CD4-positive, alpha-beta T cell treated with Interleukin-17A for 4 hours (primary cell): ENCODE data around the gene RBFOX1.

Experiments
- DNase-seq: peaks from one replicate; pipeline ENCODE4 v3.0.0-alpha.2; 2020; ENCODE audit warnings: mixed read lengths

RBFOX1 gene

DNA sequence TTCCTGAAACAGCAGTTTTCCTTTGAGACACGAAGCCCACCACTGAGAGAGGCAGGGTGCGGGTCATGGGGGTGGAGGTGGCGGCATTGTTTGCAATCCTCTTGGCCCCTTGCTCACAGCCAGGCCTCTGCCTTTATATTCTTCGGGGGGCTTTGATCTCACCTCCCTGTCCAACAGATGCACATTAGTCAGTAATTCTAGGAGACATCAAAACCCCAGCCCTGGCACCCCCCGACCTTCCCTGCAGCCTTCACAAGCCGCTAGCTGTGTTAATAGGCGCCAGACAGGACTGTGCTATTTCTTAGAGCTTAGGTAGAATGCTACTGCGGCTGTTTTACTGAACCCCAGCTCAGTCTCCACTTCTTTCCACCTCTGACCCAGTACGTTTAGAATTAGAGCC, 212.6 kb downstream of the RBFOX1 start:
- DNase-seq: no peak

DNA sequence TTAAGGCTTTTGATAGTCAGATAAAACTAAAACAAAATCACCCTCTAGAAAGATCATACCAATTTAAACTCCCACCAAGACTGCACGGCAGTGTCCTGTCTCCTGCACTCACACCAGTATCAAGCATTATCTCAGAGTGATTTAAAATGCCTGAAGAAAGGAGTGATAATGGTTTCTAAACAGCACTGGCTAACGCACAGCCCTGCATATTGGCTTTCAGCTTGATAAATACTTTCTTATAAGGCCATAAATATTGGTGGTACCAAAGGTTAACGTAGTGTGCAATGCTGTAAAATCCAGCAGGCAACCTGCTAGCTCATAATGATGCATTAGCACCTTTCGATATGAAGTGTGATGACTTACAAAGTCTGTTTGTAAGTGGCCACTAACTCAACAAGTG, 214.3 kb downstream of the RBFOX1 start:
- DNase-seq: no peak

DNA sequence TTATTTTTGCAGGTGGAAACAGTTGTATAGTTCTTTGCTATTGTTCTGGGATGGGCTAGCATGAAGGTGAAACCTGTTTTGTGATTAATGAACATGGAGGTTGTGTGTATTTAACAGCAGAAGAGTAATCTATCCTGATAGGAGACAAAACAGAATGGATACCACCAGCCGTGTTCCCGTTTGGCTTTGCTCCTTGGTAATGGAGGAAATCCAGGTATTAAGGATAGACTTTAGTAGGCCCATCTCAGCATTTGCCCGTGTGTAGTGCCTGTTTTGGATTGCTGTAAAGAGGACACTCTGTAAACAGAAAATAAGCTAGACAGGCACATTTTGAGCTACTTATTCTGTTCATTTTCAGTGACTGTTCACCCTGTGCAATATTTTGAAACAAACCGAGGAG, 215.1 kb downstream of the RBFOX1 start:
- no peak for DNase-seq

DNA sequence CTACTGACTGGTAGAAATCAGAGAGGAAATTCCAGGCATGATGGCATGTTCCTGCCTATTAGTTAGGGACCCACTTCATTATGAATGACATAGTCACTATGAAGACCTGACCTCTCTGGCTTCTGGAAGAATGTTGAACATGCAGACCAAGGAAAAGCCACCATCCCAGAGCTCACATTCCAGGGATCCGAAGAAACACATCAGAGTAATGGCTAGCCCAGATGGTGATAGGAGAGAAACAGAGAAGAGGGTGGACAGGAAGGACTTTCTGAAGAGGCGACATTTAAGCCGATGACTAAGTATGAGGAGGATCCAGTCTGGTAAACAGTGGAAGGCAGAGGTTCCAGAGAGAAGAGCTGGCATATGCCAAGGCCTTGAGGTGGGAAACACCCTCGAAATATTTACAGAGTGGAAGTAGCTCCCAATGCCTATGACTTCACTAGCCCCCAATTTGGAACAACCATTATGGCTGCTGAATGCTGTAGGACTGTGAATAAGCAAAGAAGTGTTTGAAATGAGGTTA, 216.2 kb downstream of the RBFOX1 start:
- DNase-seq: no peak

DNA sequence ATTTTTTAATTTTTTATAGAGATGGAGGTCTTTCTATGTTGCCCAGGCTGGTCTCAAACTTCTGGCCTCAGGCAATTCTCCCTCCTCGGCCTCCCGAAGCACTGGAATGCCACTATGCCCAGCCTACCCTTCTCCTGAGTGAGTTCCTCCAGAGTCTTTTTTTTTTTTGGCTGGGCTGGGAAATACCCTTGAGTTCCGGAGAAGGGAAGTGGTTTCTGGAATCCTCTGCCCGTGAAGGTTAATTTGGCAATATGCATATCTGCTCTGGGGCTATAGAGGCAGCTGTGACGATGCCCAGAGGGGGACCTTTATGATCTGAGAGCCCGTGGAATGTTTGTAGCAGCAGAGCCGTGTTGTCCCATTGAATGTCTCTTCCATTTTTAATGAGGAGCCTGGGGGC, 217.5 kb downstream of the RBFOX1 start:
- no peak for DNase-seq

DNA sequence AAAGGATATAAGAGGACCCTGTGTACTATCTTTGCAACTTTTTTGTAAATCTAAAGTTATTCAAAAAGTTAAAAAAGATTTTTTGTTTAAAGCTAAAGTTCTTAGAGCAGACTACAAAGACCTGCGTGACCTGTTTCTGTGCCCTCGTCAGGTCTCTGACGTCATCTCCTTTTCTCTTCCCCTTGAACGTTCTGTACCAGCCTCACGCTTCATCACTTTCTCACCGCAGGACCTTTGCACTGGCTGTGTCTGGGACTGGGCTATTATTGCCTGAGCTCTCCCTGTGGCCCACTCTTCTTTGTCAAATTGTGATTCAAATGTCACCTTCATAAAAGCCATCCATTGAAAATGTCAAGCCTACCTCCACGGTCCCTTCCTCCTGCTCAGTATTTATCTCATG, 222.8 kb downstream of the RBFOX1 start:
- no peak for DNase-seq

DNA sequence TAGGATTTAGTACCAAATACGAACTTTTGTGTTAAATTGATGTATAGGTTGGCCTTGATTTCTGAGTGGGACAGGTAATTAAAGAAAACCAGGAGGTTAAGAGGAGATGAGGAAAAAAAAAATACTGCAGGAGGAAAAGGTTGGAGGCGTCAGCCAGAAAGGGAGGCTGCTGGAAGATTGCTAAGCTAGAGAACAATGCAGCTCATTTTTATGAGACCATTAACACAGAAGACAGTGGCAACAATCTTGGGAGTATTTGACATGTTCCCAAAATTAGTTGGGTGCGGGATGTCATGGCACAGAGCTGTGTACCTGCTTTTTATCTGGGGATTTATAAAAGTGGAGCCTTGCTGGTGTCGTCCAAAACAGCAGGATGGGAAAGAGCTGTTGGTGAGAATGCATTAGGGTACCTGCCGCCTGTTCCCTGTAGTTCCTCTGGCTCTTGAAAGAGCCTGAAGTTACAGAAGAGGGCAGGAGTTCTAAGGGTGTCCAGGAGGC, 229.3 kb downstream of the RBFOX1 start:
- DNase-seq: no peak

DNA sequence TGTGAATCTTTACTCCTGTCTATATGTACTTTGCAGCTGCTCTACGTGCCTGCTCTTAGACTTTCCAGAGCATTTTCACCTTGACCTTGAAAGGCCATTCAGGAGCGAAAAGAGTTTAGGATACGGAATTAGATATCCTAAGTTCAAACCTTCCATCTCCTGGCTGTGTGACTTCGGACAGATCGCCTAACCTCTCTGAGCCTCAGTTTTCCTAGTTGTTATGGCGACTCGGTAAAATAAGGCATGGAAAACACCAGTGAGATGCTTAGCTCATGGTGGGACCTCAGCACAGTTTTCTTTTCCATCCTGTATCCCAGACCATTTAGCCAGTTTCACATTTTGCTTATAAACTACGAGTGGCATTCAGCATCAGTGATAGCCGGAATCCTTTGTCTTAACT, 233.7 kb downstream of the RBFOX1 start:
- no peak for DNase-seq

DNA sequence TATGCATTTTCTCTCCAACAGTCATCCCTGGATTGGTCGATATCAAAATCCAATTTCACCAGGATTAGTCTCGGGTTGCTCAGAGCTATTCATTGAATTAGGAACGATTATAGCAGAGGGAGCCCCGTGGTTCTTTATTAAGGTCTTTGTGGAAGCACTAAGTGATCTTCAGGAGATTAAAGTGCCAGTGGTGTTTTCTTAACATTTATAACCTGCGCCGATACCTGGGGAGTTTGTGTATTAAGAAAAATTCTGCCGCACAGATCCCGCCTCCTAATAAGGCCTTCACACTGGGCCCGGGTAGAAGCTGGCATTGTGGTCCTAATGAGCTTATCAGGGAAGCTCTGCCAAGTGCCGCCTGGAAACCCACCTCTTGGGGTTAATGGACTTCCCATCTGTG, 238.7 kb downstream of the RBFOX1 start:
- no peak for DNase-seq

DNA sequence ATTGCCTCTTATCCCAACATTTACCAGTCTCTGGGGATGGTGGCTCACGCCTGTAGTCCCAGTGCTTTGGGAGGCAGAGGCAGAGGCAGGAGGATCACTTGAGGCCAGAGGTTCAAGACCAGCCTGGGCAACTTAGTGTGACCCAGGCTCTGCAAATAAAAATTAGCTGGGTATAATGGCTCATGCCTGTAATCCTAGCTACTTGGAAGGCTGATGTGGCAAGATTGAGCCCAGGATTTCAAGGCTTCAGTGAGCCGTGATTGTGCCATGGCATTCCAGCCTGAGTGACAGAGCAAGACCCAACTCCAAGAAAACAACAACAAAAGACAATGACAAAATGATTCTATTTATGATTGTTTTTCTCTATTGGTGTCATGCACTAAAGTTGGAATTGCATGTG, 244.9 kb downstream of the RBFOX1 start:
- DNase-seq: no peak

DNA sequence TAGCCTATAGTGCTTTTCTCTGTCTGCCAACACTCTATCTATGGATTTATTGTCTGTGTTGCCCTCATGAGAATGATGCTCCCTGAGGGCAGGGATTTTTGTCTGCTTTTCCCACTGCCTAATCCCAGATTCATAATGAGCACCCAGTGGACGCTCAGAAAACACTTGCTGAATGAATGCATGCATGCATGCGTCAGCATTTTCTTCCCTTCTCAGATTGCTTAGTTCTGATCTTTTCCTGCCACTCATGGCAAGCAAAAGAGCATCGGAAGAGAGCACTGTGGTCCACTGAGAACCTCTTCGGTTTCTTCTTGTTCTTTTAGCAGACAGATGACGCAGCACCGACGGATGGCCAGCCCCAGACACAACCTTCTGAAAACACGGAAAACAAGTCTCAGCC, 246.8 kb downstream of the RBFOX1 start:
- DNase-seq: no peak

DNA sequence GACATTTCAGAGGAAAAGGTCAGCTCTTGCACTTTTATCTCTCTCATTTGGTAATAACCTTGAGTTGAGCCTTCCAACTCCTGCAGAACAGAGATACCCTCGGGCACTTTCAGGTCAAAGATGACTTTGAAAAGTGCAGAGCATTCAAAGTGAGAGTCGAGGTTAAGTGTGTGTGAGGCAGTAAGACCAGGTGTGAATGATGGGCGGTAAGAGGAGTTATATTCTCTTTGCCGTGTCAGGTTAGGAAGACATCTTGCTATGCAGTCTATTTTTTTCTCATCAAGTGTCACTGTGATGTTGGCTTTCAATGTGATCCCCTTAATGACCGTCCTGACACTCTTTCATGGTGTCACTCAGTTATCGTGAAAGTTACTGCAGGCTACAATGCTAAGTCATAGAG, 248.5 kb downstream of the RBFOX1 start:
- DNase-seq: no peak

DNA sequence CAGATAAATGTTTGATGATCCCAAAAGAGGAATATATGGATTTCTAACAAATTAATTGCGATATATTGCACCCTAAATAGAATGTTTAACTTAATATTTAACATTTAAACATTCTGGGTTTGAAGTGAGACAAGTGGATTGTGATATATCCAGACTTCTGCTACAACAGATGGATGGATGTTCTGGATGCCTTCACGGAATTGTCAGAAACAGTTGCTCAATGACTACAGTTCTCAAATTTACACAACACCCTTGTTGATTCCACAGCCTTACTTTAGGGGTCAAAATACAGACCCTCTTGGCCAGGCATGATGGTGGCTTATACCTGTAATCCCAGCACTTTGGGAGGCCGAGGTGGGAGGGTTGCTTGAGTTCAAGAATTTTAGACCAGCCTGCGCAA, 250.8 kb downstream of the RBFOX1 start:
- no peak for DNase-seq

DNA sequence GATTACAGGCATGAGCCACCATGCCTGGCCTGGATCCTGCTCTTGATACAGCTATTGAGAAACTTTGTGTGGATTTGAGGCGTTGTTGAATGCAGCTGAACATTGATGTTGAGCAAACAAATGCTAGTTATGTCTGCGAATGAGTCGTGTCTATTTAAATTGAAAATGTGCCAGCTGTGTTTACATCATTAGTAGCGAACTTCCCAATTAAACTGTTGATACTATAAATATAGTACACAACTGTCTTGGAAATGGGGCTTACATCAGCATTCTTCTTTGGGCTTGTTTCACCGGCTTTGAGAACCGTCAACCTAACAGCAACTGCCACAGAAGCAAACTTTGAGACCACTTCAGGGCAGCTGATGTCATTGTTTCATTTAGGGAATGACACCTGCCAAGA, 251.9 kb downstream of the RBFOX1 start:
- no peak for DNase-seq

DNA sequence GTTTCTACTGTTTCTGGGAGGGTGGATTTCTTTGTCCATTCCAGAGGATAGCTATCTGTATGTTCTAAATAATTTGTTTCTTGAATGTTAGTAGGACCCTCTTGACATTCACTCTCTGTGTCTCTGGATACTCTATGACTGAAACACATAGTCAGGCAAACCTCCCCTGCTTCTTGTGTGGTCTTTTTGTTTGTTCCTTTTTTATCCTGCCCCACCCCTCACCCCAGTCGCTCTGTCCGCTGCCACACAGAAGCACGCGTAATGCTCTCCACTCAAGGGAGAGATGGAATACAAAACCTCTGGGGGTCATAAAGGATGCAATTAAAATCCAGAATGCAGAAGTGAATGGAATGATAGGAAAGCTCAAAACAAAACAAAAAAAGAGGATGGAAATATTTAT, 253.1 kb downstream of the RBFOX1 start:
- no peak for DNase-seq

DNA sequence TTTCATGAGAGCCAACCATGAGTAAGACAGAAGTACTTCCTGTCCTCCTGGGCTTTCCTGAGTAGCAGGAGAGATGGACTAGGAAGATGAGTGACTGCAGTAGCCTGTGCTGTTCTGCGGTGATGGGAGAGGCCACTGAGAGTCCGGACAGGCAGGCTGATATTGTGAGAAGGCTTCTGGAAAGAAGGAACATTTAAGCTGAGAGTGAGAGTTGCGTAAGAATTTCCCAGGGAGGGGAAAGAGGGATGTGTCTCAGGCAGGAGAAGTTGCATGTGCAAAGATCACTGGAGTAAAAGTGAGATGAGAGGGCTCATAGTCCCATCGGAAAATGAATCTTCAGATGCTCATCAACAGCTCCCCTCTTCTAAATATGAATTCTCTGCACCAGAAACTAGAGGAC, 258.3 kb downstream of the RBFOX1 start:
- DNase-seq: no peak

DNA sequence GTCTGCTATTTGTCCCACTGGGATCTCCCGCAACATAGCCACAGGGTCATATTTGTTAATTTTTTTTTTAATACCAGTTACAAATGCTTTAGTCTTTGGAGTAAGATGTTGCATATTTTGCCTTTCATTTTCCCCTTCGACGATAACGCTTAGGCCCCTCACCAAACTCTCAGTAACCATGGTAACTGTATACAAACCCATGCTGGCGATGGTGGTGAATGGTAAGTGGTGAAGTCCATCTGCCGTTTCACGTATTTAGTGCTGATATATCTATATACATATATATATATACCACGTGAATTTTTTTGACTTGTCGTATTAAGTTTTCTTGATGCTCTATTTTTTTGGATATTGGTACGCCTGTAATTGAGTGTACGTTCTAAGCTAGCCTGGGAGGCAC, 263.7 kb downstream of the RBFOX1 start:
- no peak for DNase-seq

DNA sequence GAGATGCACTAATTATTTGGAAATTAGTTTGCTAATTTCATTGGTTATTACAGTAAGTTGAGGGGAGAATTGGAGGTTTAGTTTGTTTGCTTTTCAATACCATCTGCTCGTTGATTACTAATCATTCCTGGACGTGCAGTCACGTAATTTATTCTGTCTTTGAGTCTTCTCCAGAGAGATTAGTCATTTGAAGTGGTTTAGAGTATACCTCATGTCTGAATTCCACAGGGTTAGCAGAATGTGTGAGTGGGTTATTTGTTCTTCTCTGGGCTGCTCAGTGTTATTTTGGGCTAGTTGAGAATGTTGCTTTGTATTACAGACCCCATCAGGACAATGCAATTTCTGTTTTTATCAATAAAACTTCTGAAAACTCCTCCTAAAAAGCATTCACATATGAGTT, 265.0 kb downstream of the RBFOX1 start:
- no peak for DNase-seq

DNA sequence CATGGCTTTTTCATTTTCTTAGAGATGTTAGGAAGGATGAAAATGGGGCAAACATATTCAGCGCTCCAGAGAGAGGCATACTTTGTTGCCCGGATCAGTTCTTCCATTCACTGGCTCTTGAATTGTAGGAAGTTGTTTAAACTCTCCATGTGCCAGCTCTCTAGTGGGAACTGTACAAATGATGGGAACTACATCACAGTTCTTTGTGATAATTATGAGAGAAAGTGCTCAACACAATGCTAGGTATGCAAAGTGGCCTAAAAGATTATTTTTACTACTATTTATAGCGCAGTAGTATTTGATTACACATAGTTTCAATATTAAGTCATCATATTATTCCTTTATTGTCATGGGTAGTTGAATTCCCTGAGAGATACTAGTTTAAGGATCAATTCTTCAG, 268.5 kb downstream of the RBFOX1 start:
- DNase-seq: no peak

DNA sequence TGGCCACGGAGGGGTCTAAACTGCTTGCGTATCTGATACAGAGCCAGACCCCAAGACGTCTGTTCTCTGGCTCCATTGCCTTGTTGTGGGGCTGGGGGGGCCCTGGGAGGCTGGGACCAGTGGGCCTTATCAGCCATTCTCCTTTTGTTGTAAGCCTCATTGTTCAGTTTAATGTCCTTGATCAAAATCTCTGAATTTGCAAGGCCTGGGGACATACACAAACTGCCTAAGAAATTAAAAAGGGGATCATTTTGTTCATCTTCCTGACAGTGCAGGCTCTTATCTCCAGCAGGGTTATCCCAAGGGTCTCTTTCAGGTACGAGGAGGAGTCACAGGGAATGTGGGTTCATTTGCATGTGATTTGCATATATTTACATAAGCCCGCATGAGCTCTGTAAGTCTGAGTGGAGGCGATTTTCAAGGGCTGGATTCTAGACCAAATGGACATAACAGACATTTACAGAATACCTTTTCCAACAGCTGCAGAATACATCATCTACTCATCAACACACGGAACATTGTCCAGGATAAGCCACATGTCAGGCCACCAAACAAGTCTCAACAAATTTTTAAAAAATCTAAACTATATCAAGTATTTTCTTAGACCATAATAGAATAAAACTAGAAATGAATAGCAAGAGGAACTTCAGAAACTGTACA, 269.8 kb downstream of the RBFOX1 start:
- DNase-seq: no peak

DNA sequence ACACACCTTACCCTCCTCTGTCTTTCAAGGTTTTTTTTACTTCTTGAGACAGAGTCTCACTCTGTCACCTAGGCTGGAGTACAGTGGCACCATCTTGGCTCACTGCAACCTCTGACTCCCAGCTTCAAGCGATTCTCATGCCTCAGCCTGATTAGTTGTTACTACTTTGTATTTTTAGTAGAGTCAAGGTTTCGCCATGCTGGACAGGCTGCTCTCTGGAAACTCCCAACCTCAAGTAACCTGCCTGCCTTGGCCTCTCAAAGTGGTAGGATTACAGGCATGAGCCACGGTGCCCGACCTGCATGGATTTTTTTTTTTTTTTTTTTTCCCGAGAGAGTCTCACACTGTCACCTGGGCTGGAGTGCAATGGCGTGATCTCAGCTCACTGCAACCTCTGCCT, 273.2 kb downstream of the RBFOX1 start:
- DNase-seq: no peak

DNA sequence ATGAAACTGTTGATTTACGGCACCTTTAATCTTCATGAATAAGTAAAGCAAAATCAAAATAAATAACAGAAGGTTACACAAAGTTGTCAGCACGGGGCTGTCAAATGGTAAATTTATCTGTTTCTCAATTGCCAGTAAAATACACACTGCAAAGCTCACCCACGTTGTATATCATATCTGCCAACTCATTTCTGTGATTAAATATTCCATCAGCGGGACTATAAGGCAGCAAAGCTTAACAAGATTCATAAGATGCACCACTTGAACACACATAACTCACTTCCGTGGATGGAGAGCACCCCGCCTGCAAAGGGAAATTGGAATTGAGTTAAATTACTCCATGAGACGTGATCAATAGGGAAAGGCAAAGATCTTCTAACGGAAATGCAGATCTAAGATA, 280.0 kb downstream of the RBFOX1 start:
- no peak for DNase-seq

DNA sequence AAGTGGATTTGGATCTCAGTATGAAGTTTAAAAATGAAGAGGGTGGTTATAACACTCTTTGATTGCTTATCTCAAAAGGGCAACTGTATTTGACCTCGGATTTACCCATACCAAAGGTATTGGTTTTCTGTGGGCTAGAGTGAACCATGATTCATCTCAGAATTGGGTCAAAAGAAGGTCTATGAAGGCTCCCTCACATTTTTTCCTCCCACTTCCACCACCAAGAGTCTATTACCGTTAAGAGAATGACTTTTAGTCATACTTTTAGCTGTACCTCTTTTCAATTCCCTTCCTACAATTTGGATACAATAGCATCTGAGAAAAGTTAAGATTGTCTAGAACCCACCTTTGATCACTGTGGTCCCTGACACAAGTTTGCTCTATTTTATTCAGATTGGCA, 280.9 kb downstream of the RBFOX1 start:
- no peak for DNase-seq

DNA sequence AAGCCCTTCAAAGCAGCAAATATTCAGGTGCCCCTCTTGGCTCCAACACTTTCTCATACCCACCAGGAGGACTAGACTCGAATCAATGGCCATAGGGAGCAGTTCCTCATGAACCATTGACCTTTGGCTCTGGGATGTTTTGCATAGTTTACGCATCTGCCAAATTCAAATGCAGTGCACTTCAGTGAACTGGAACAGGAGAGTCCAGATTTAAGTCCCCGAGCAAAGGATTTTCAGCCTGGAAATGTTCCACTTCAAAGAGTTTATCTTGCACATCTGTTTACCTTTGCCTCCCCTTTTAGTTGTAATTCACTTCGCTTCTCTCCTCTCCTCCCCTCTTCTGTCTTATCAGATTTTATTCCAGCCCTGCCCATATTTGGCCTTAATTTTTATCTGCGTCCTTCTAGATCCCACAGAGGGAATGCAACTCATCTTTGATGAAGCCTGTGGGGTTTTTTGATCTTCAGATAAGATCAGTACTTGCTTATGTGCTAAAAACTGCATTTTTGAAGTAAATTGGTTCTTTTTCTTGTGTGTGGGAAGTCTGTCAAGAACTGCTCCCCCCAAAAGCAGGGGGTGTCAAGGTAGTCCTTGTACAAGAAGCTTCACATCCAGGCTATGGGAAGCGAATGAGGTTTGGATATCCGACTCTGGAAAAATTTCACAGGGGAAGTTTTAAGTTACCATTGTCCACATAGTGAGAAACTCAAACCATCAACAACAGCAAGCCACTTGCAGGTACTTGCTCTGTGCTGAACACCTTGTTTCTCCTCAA, 281.6 kb downstream of the RBFOX1 start:
- no peak for DNase-seq

DNA sequence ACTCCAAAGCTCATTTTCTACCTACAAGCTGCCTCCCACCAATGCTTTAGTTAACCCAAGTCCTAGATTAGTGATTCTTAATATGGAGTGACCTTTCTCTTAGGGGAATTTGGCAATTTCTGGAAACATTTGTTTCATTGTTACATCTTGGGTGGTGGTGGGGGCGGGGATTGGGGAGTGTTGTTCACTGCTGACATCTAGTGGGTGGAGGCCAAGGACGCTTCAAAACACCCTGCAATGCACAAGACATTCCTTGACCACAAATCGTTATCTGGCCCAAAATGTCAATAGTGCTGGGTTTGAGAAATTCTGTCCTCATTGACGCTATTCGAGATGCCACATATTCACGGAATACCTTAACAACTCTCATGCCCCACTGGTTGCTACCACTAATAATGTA, 282.9 kb downstream of the RBFOX1 start:
- DNase-seq: no peak
